A549 treated with CORT108297 at 1 μM for 4 hours (cell line): Measurements from ENCODE around the gene OARD1. TPM values are rescaled to one million over a fixed set of nuclear protein-coding genes. Genes with fewer than 3 reads are reported as not detected.

ENCODE experiments used
- total RNA-seq: library from RNA; stranded (reverse); fragments of 200-300 nt; extraction: Qiagen RNA extraction; gene quantifications from 5 replicates; pipeline ENCODE4 v1.2.3, GENCODE V29; 2022

OARD1 gene, protein sequence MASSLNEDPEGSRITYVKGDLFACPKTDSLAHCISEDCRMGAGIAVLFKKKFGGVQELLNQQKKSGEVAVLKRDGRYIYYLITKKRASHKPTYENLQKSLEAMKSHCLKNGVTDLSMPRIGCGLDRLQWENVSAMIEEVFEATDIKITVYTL
- 19.3 to 24.1 TPM (median 20.1 TPM) in 5 replicates for total RNA-seq

DNA sequence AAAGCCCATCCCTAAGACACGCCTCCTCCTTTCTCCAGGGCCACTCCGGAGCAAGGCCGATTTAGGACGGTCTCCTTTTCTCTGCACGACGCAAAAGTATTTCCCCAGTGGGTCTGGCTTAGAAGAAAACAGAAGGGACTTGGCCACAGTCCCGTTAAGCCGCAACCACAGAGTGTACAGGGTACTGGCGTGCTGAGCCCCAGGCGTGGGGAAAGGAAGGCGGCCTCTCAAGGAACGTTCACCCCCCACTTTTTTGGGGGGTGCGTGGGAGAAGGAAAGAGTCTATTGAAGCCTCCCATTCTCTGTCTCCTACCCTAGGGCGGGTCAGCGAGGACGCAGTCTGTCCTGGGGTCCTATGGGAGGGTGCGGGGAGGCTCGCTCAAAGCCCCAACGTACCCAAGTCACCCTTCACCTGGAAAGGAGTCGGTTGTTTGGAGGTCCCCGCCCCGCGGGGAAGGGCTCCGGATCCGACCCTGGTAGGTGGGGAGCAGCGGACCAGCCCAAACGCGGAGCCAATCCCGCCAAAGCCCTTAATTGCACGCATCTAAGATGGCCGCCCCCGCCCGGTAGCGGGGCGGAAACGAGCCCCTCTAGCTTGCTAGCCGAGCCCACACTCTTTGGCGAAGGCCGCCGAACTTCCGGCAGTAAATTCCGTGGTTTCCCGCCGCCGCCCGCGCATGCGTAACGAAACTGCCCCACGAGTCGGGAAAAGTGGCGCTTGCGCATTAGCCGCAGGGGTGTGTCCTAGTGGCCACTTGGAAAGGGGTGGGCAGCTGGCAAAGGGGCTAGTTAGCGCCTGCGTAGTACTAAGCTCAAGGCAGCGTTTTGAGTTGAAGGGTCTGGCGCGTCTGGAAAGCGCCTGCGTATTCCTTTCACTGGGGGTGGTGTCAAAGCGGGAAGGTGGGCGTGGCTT is at the start of gene OARD1:
TSS of gene OARD1 (minus strand) at position 434 of the 913 bp plus-strand sequence. CDS start 722 bp downstream, outside the sequence.

DNA sequence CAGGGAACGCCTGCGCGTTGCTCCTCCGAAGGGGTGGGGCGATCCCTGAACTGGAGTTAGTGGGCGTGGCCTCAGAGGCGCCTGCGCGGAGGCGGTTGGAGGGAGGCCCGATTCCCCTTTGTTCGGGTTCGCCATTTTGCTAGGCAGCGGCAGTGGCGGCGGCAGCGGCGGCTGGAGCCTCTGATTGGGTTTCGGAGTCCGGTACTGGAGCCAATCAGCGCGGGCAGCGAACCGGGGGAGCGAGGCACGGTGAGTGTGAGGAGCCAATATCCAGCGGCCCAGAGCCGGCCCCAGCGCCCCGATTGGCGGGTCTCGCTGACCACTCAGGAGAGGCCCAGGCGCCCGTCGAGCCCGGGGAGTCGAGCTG is 663 bp upstream of the OARD1 start, which contains the start of gene NFYA:
TSS of gene NFYA (plus strand) at position 139 of the 367 bp plus-strand sequence. CDS start 6,116 bp downstream, outside the sequence.

DNA sequence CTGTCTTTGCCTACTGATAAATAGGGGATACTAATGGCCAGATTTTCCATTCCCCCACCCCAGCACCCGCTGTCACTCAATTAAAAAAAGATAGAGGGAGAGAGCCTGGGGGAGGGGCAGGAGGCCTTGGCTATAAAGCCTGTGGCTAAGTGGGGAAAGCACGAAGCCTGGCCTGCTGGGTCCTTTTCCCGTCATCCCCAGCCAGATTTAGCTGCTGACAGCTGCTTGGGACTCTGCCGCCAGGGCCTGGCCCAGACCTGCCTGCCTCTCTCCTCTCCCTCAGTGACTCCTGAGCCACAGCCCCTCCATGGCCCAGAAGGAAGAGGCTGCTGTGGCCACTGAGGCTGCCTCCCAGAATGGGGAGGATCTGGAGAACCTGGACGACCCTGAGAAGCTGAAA is 19.1 kb downstream of the OARD1 start, which contains the start of gene APOBEC2:
TSS of gene APOBEC2 (plus strand) at position 162 of the 400 bp plus-strand sequence. CDS start at position 308, 146 bp downstream.

DNA sequence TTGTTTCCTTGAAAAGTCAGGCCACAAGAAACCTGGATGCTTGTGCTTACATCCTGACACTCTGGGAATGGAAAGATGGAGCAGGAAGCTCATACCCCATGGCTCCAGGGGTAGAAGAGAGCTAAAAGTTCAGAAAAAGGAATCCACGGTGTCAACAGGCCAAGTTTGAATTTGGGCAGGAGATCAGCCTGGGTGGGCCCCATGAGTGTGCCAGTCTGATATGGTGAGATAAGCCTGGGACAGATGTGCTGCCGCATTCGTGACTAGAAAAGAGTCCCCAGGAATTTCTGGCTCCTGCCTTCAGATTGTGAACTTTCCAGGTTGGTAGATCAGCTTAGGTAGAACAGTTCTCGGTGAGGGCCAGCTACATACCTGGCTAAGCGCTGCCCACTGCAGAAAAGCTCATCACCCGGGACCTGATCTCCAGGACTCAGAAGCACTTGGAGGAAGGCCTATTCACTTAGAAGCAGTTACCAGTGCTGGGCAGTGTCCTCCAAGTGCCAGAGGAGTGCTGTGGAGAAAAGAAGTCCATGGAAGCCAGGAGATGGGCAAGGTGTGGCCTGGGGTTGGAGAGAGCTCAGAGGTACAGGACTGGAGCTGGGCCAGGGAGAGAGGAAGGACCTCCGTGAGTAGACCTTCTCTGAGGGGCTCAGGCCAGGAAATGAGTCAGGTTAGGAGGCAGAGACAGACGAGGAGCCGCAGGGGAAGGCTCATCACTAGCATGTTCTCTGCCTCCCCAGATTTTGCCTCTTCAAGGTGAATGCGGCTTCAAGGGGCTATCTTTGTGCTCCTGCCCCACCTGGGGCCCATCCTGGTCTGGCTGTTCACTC is 29.7 kb downstream of the OARD1 start, which contains the start of gene TSPO2:
TSS of gene TSPO2 (plus strand) at position 242 of the 830 bp plus-strand sequence. CDS start at position 761, 519 bp downstream.

DNA sequence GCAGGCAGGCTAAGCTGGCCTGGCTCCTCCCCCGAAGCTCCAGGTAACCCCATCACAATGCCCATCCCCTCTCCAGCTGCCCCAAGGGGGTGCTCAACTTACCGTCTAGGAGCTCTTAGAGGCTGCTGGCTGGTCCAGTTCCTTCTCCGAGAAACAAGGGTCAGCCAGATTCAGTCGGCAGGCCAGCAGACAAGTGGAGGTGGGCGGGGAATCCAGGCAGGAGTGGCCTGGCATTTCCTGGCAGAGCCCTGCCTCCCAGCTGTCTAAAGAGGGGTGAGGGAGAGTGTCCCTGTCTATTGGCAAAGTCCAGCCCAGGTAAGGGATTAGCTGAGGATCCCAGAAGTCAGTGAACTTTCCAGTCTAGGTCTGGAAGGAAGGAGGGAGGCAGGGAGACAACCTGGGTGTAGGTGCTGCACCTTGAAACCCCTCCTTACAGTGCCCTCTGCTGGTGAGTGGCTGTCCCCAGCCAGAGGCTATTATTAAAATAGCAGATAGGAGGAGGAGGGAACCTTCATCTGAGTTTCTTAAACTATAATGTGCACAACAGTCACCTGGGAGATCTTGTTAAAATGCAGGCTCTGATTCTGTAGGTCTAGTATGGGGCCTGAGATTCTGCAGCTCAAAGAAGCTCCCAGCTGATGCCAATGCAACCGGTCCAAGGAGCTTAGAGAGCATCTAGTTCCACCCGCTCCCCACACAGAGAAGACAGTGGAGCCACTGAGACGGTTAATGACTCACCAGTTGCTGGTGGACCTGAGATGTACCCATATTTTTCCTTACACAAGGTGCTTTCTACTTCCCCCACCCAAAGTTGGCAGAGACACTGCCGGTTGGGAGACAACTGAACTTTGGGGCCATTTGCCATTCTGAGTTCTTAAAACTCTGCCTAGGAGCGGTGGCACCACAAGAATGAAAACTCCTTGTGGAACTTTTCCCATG is 32.8 kb downstream of the OARD1 start, which contains the start of gene UNC5CL:
TSS of gene UNC5CL (minus strand) at position 162 of the 939 bp plus-strand sequence. CDS start 4,147 bp downstream, outside the sequence.

Other genes with a start within 250 kb of the OARD1 start
- 0.34 to 0.52 TPM (median 0.45 TPM) in 5 replicates for gene UNC5CL, start 33.1 kb downstream of the OARD1 start, total RNA-seq
- not detected in 5 replicates for gene TSPO2, start 29.9 kb downstream of the OARD1 start, total RNA-seq
- gene APOBEC2, start 19.2 kb downstream of the OARD1 start, total RNA-seq, result not detected in 5 replicates
- gene NFYA, start 618 bp upstream of the OARD1 start, total RNA-seq, result 12.0 to 14.5 TPM (median 13.5 TPM) in 5 replicates
- not detected in 5 replicates for gene TREML1, start 82.0 kb upstream of the OARD1 start, total RNA-seq
- gene TREM2, start 90.8 kb upstream of the OARD1 start, total RNA-seq, result not detected in 5 replicates
- not detected in 5 replicates for gene TREML2, start 128.8 kb upstream of the OARD1 start, total RNA-seq
- not detected in 5 replicates for gene TREML4, start 156.0 kb upstream of the OARD1 start, total RNA-seq
- gene TREM1, start 214.3 kb upstream of the OARD1 start, total RNA-seq, result 0.10 to 0.23 TPM (median 0.16 TPM) in 4 of 5 replicates, not detected in the other